ENCODE measurements around the gene AVL9. TPM values are rescaled to one million over a fixed set of nuclear protein-coding genes. Genes with fewer than 3 reads are reported as not detected.

The AVL9 gene
- total RNA-seq, 2 experiments from 2014 or later, result 23.3 to 25.4 TPM

DNA sequence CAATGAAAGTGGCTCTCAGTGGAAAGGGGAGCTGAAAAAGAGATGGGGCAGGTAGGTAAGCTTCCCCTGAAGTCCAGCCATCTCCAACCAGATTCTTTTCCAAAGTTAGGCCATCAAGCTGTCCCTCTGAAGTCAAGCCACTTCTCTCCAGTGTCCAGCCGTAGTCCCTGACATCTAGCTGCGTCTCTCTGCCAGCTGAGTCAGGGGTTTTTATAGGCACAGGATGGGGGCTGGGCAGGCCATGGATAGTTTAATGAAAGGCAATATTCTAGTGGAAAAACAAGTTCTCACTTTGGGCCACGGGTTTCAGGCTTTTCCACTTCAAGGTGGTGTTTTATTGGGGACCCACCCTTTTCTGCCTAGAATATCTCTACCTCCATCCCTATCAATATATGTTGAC lies 36.8 kb downstream of the AVL9 start:
- H3K36me3 ChIP-seq (ENCODE audit: insufficient read depth, low read length), result no peaks in the 10 kb centered on the region
- no peaks in the 10 kb centered on the region for H3K27me3 Mint-ChIP-seq
- ChIA-PET CTCF (no interaction called here), POLR2A (interaction anchor here (2.0 kb wide), 1 partner anchor 36 kb away, joined by 7 read pairs; the partner anchor contains the start of gene AVL9)
- no peak for TF ChIP-seq CTCF (IDR thresholded peaks at IDR 0.05)
- peaks cover 26% of the 10 kb centered on the region for H3K36me3 Mint-ChIP-seq (ENCODE audit: low read depth)
- no peak for DNase-seq
- no peak overlapping the region for H3K27ac ChIP-seq (ENCODE audit: low read depth in 1 of 2, low read length in 2 of 2)
- no peak overlapping the region for H3K4me3 ChIP-seq (ENCODE audit: low read length)
- H3K4me3 Mint-ChIP-seq, result no peak overlapping the region
- no peaks in the 10 kb centered on the region for H3K9me3 Mint-ChIP-seq
- peaks cover 52% of the 10 kb centered on the region for H3K4me1 Mint-ChIP-seq (ENCODE audit: low read depth)
- no peaks in the 10 kb centered on the region for H3K9me3 ChIP-seq (ENCODE audit: control insufficient read depth in 1 of 2, insufficient read depth in 1 of 2, low read length in 2 of 2)
- intact Hi-C loops (cut with DNase I, micrococcal nuclease), result loop anchor here in 1 of 2 experiments (5.0 kb wide), 1 partner anchor 40 kb away; the partner anchor contains the start of gene LSM5
- H3K27ac Mint-ChIP-seq, result no peak overlapping the region
- H3K27me3 ChIP-seq (ENCODE audit: control insufficient read depth in 1 of 2, insufficient read depth in 2 of 2, low read length in 2 of 2), result no peaks in the 10 kb centered on the region
- H3K4me1 ChIP-seq (ENCODE audit: insufficient read depth, low read length), result no peaks in the 10 kb centered on the region
- ATAC-seq (ENCODE audit: poor library complexity), result no peak

GRCh38 chr7:32532716-32533115 lies 37.4 kb downstream of the AVL9 start:
- no peaks in the 10 kb centered on the region for H3K9me3 Mint-ChIP-seq
- Histone ChIP-seq H3K4me3 (ENCODE audit: low read length) (no peak overlapping the region), H3K27me3 (ENCODE audit: control insufficient read depth in 1 of 2, insufficient read depth in 2 of 2, low read length in 2 of 2) (no peaks in the 10 kb centered on the region), H3K9me3 (ENCODE audit: control insufficient read depth in 1 of 2, insufficient read depth in 1 of 2, low read length in 2 of 2) (no peaks in the 10 kb centered on the region), H3K27ac (ENCODE audit: low read depth in 1 of 2, low read length in 2 of 2) (no peak overlapping the region), H3K36me3 (ENCODE audit: insufficient read depth, low read length) (no peaks in the 10 kb centered on the region), H3K4me1 (ENCODE audit: insufficient read depth, low read length) (no peaks in the 10 kb centered on the region)
- intact Hi-C loops (cut with DNase I, micrococcal nuclease), result loop anchor here in 1 of 2 experiments (5.0 kb wide), 1 partner anchor 40 kb away; the partner anchor contains the start of gene LSM5
- ATAC-seq (ENCODE audit: poor library complexity) (no peak), DNase-seq (no peak)
- peaks cover 48% of the 10 kb centered on the region for H3K4me1 Mint-ChIP-seq (ENCODE audit: low read depth)
- no peak for TF ChIP-seq CTCF (IDR thresholded peaks at IDR 0.05)
- no peak overlapping the region for H3K27ac Mint-ChIP-seq
- no peak overlapping the region for H3K4me3 Mint-ChIP-seq
- peaks cover 26% of the 10 kb centered on the region for H3K36me3 Mint-ChIP-seq (ENCODE audit: low read depth)
- CTCF ChIA-PET, result no interaction called here
- H3K27me3 Mint-ChIP-seq, result no peaks in the 10 kb centered on the region
- POLR2A ChIA-PET, result no interaction called here

GRCh38 chr7:32533276-32534029 lies 38.2 kb downstream of the AVL9 start:
- H3K9me3 ChIP-seq (ENCODE audit: control insufficient read depth in 1 of 2, insufficient read depth in 1 of 2, low read length in 2 of 2), result no peaks in the 10 kb centered on the region
- intact Hi-C loops (cut with DNase I, micrococcal nuclease), result loop anchor here in 1 of 2 experiments (5.0 kb wide), 1 partner anchor 41 kb away; the partner anchor contains the start of gene LSM5
- peaks cover 41% of the 10 kb centered on the region for H3K4me1 Mint-ChIP-seq (ENCODE audit: low read depth)
- no peaks in the 10 kb centered on the region for H3K36me3 ChIP-seq (ENCODE audit: insufficient read depth, low read length)
- H3K27ac Mint-ChIP-seq, result peak overlapping the region; percentile 72
- TF ChIP-seq CTCF (IDR thresholded peaks at IDR 0.05), result no peak
- ChIA-PET CTCF (no interaction called here), POLR2A (no interaction called here)
- no peaks in the 10 kb centered on the region for H3K9me3 Mint-ChIP-seq
- no peaks in the 10 kb centered on the region for H3K4me1 ChIP-seq (ENCODE audit: insufficient read depth, low read length)
- ATAC-seq (ENCODE audit: poor library complexity) (no peak), DNase-seq (peak in 1 of 14 experiments; percentile 5)
- no peak overlapping the region for H3K27ac ChIP-seq (ENCODE audit: low read depth in 1 of 2, low read length in 2 of 2)
- H3K36me3 Mint-ChIP-seq (ENCODE audit: low read depth), result peaks cover 20% of the 10 kb centered on the region
- H3K27me3 Mint-ChIP-seq, result no peaks in the 10 kb centered on the region
- H3K27me3 ChIP-seq (ENCODE audit: control insufficient read depth in 1 of 2, insufficient read depth in 2 of 2, low read length in 2 of 2), result no peaks in the 10 kb centered on the region
- H3K4me3 Mint-ChIP-seq, result no peak overlapping the region
- H3K4me3 ChIP-seq (ENCODE audit: low read length), result no peak overlapping the region

Measured in CD4-positive, alpha-beta T cell (primary cell).